GM19463 (cell line): ENCODE results near the gene SCAF11.
"Not testable (repeated sequence)": the region's sequence is repeated elsewhere in the genome, so short reads cannot be mapped to it uniquely, and the experiment has no call there.

Experiments used
- ATAC-seq: cut with Tn5 transposase; IDR thresholded peaks from one replicate; pipeline ENCODE4 v1.9.1; 2021; ENCODE audit warnings: mild to moderate bottlenecking, moderate library complexity; ENCODE audit not compliant: unreplicated experiment

SCAF11 gene

GRCh38 chr12:45990468-45991283 is at the start of gene SCAF11:
Gene SCAF11, minus strand, starts transcription at chr12:45990574. Its CDS starts 26,407 bp downstream, at chr12:45964167.
- ATAC-seq: peak; percentile 63

- ATAC-seq: not testable (repeated sequence)
Measured at GRCh38 chr12:46037066-46037465, 46.7 kb upstream of the SCAF11 start.

GRCh38 chr12:46027172-46027571 is 36.8 kb upstream of the SCAF11 start:
- ATAC-seq: no peak

- no peak for ATAC-seq
Measured at GRCh38 chr12:46024099-46024498, 33.7 kb upstream of the SCAF11 start.

GRCh38 chr12:46020768-46021167 is 30.4 kb upstream of the SCAF11 start:
- no peak for ATAC-seq

- ATAC-seq: not testable (repeated sequence)
Measured at GRCh38 chr12:46018712-46019111, 28.3 kb upstream of the SCAF11 start.

- not testable (repeated sequence) for ATAC-seq
Measured at GRCh38 chr12:46017866-46018375, 27.5 kb upstream of the SCAF11 start.

GRCh38 chr12:46005823-46006222 is 15.4 kb upstream of the SCAF11 start:
- ATAC-seq: no peak

- ATAC-seq: no peak
Measured at GRCh38 chr12:46005151-46005797, 14.9 kb upstream of the SCAF11 start.

GRCh38 chr12:46004715-46005114 is 14.3 kb upstream of the SCAF11 start:
- no peak for ATAC-seq

- not testable (repeated sequence) for ATAC-seq
Measured at GRCh38 chr12:46000076-46000475, 9.7 kb upstream of the SCAF11 start.

GRCh38 chr12:45994736-45995135 is 4.4 kb upstream of the SCAF11 start:
- no peak for ATAC-seq

GRCh38 chr12:45991284-45992249 is 1.2 kb upstream of the SCAF11 start:
- ATAC-seq: peak; percentile 20

- peak; percentile 21 for ATAC-seq
Measured at GRCh38 chr12:45989721-45990467, 480 bp downstream of the SCAF11 start.

- ATAC-seq: no peak
Measured at GRCh38 chr12:45989287-45989686, 1.1 kb downstream of the SCAF11 start.

- no peak for ATAC-seq
Measured at GRCh38 chr12:45988264-45988663, 2.1 kb downstream of the SCAF11 start.

- no peak for ATAC-seq
Measured at GRCh38 chr12:45987340-45987727, 3.0 kb downstream of the SCAF11 start.

GRCh38 chr12:45986641-45987339 is 3.6 kb downstream of the SCAF11 start:
- no peak for ATAC-seq

GRCh38 chr12:45981075-45981837 is 9.1 kb downstream of the SCAF11 start:
- ATAC-seq: no peak
